Heart right ventricle (tissue), 16 donors: ENCODE results near the gene EVC2. TPM values are rescaled to one million over a fixed set of nuclear protein-coding genes. Genes with fewer than 3 reads are reported as not detected.

Experiments used
- ATAC-seq, 8 donors: fragments of 200-7000 bp; cut with Tn5 transposase; one replicate each; pipeline ENCODE4 v1.9.1; 2020; ENCODE audit warnings: mild to moderate bottlenecking in 8 of 8, moderate library complexity in 8 of 8, moderate number of reproducible peaks in 1 of 8
- DNase-seq, 2 donors: peaks; one replicate each; pipeline ENCODE4 v3.0.0-alpha.2; 2020
- H3K27ac ChIP-seq, 10 donors: fragments of 200-600 bp; sonication (generic) in 2 of 10; one replicate each; pipeline versions ENCODE4 v1.5.0 to v1.8.0; 2020 to 2022; ENCODE audit warnings: mild to moderate bottlenecking in 3 of 10
- H3K27me3 ChIP-seq, 7 donors: fragments of 200-600 bp; one replicate each; pipeline ENCODE4 v1.8.0; 2021 to 2022; ENCODE audit warnings: mild to moderate bottlenecking in 2 of 7
- H3K36me3 ChIP-seq, 9 donors: fragments of 200-600 bp; sonication (generic) in 1 of 9; one replicate each; pipeline versions ENCODE4 v1.5.0 to v1.8.0; 2020 to 2022; ENCODE audit warnings: mild to moderate bottlenecking in 2 of 9
- H3K4me1 ChIP-seq, 9 donors: fragments of 200-600 bp; sonication (generic) in 1 of 9; one replicate each; pipeline versions ENCODE4 v1.5.0 to v1.8.0; 2020 to 2022; ENCODE audit warnings: mild to moderate bottlenecking in 4 of 9
- H3K4me3 ChIP-seq, 10 donors: fragments of 200-600 bp; sonication (generic) in 2 of 10; one replicate each; pipeline versions ENCODE4 v1.5.0 to v1.8.0; 2020 to 2022; ENCODE audit warnings: mild to moderate bottlenecking in 7 of 10, moderate library complexity in 2 of 10
- H3K9me3 ChIP-seq, 11 donors: fragments of 200-600 bp in 10 of 11; sonication (generic) in 2 of 11; one replicate each; pipeline versions ENCODE4 v1.5.0 to v1.8.0; 2013 to 2022; ENCODE audit warnings: mild to moderate bottlenecking in 2 of 11, control low read depth in 1 of 11, moderate library complexity in 1 of 11
- WGBS, 2 donors: extraction: QIAGEN DNeasy Blood & Tissue Kit; methylation state at CpG; one replicate each; pipeline ENCODE4 v1.1.7; 2013; ENCODE audit warnings: inconsistent platforms in 1 of 2; 5-methylcytosine and 5-hydroxymethylcytosine counted together
- intact Hi-C, 10 donors: fragments of 100-400 bp; cut with DNase I; formaldehyde crosslinking; loops; one replicate each; pipeline versions ENCODE4 v1.11.1 to v1.14.2; 2022
- polyA plus RNA-seq, 2 donors: library from polyadenylated mRNA; stranded (reverse); fragments of 200-250 nt; gene quantifications; one replicate each; pipeline ENCODE4 v1.2.3, GENCODE V29; 2013
- total RNA-seq, 10 donors: library from RNA; stranded (reverse); fragmentation: NEBNext Ultra II Directional in 3 of 10; extraction: Animal tissue kit (Norgen Biotek cat#: 25700) in 3 of 10; gene quantifications; one replicate each; pipeline versions ENCODE4 v1.2.1 to v1.2.4, GENCODE V29; 2021 to 2023
- TF ChIP-seq, protein P1 (sequence below), 9 donors: fragments of 200-600 bp; sonication (generic) in 2 of 9; IDR thresholded peaks; one replicate each; pipeline versions ENCODE4 v1.5.0 to v1.8.0; 2021 to 2022; ENCODE audit warnings: antibody characterized with exemption in 9 of 9, mild to moderate bottlenecking in 5 of 9, moderate library complexity in 1 of 9
- donor health status: Arrhythmogenic right ventricular cardiomyopathy.
- donor health status: ischemic (EF 13 %, LVEDD 7.1; RV severe dilation, severe dysfunction).
- donor health status: healthy with polysubstance abuse.
- donor health status: DM: no; HTN: yes; CAD: no.
- donor health status: DM: no; HTN: no; CAD: no.
- donor health status: ischemic (EF 25% LVEDD 6.9; RV normal size, moderate dysfunction).
- donor health status: ischemic (EF 25% LVEDD 5.7; RV mildly dilated, moderate dysfunction).
- donor health status: healthy.
- donor health status: DM: yes; HTN: yes; CAD: no.
- donor health status: Ischemic cardiomyopathy.
- donor health status: ischemic (EF 35%, LVEDD 5.7; RV mildly dilated, moderate dysfunction).
- donor health status: nonischemic (EF 11% LVEDD 7.7; RV severe dilation, severe dysfunction).
- donor health status: DM: yes; HTN: yes; CAD: no.
- donor health status: PGD.
- donor health status: ischemic (EF 29% LVEDD 5.4; RV normal size, mild dysfunction).
- donor health status: nonischemic (EF 23%, LVEDD 6.1; RV moderate dilation, normal function).

EVC2 gene
- total and polyA plus RNA-seq, 12 donors, result 0.47 to 1.5 (median 0.91) TPM

DNA sequence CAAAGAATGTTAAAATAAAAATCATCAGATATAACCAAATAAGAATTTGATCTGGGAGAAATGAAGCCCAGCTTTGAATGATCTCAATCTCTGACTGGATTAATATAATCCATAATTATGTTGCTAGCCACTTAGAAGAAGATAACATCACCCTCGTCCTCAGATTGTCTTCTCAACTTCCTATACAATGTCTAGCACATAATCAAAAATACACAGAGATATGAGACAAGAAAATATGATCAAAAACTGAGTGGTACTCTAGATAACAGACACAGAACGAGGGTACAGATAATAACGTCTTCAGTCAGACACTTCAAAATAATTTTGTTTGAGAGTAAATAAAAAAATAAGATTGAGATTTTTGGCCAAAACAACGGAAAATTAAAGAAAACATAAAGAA is 47.1 kb downstream of the EVC2 start:
- intact Hi-C loops, result no loop called here
- H3K36me3 ChIP-seq, result peaks cover 0 to 31% (median 9%) of the 10 kb centered on the region in 9 donors
- no peak overlapping the region for H3K27ac ChIP-seq
- no peaks in the 10 kb centered on the region for H3K4me1 ChIP-seq
- H3K27me3 ChIP-seq, result peaks cover 0 to 2% (median 0%) of the 10 kb centered on the region in 7 donors
- TF ChIP-seq, protein P1, sequence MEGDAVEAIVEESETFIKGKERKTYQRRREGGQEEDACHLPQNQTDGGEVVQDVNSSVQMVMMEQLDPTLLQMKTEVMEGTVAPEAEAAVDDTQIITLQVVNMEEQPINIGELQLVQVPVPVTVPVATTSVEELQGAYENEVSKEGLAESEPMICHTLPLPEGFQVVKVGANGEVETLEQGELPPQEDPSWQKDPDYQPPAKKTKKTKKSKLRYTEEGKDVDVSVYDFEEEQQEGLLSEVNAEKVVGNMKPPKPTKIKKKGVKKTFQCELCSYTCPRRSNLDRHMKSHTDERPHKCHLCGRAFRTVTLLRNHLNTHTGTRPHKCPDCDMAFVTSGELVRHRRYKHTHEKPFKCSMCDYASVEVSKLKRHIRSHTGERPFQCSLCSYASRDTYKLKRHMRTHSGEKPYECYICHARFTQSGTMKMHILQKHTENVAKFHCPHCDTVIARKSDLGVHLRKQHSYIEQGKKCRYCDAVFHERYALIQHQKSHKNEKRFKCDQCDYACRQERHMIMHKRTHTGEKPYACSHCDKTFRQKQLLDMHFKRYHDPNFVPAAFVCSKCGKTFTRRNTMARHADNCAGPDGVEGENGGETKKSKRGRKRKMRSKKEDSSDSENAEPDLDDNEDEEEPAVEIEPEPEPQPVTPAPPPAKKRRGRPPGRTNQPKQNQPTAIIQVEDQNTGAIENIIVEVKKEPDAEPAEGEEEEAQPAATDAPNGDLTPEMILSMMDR (IDR thresholded peaks at IDR 0.05), result no peak
- H3K9me3 ChIP-seq, result peaks cover 0 to 23% (median 6%) of the 10 kb centered on the region in 11 donors
- DNase-seq (no peak), ATAC-seq (no peak)
- no peak overlapping the region for H3K4me3 ChIP-seq
- WGBS, 2 donors, result 80% methylated on average over 4 of the region's 4 CpGs

DNA sequence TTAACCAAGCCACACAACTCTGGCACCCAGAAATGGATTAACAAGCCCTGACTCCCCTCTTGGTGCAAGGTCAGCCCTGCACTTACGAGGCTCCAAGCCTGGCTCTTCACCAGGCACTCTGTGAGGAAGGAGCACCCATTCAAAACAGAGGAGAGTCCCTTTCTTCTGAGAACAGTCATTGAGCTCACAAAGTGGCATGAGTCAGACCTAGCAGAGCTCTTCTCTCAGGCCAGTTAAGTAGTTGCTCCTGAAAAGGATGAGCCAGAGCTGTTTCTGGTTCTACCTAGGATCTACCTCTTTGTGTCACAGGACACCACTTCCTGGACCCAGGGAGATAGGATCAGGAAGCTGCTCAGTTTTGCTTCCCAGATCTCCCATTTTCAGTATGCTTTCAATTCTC is 48.2 kb downstream of the EVC2 start:
- Histone ChIP-seq H3K9me3 (peaks cover 0 to 20% (median 6%) of the 10 kb centered on the region in 11 donors), H3K27me3 (peaks cover 0 to 2% (median 0%) of the 10 kb centered on the region in 7 donors), H3K4me1 (no peaks in the 10 kb centered on the region), H3K4me3 (no peak overlapping the region), H3K27ac (no peak overlapping the region), H3K36me3 (peaks cover 0 to 31% (median 9%) of the 10 kb centered on the region in 9 donors)
- intact Hi-C loops, result no loop called here
- WGBS, 2 donors, result 85 to 86% methylated on average over 1 of the region's 1 CpG
- ATAC-seq (no peak), DNase-seq (no peak)
- TF ChIP-seq, protein P1 (IDR thresholded peaks at IDR 0.05), result no peak

DNA sequence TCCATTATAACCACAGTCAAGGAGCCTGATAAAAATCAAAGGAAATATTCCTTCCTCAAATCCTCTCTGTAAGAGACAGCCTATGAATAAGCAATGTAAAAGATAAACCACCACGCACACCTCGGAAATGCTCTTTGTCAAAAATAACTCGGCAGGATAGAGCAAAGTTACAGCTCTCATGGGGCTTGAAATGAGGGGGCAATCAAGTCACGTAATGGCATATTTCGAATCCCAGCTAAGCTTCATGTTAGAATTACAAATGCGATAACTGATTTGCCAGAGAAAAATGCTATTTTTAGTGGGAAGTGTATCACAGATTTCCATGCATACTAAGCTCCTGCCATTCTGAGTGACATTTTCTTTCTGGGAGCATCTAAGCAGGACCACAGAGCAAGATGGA is 49.4 kb downstream of the EVC2 start:
- H3K27me3 ChIP-seq, result peaks cover 0 to 2% (median 0%) of the 10 kb centered on the region in 7 donors
- no peak overlapping the region for H3K27ac ChIP-seq
- no peak overlapping the region for H3K4me3 ChIP-seq
- WGBS, 2 donors, result 82% methylated on average over 6 of the region's 6 CpGs
- intact Hi-C loops, result no loop called here
- DNase-seq (no peak), ATAC-seq (no peak)
- no peaks in the 10 kb centered on the region for H3K4me1 ChIP-seq
- peaks cover 0 to 20% (median 6%) of the 10 kb centered on the region in 11 donors for H3K9me3 ChIP-seq
- H3K36me3 ChIP-seq, result peaks cover 0 to 31% (median 9%) of the 10 kb centered on the region in 9 donors
- TF ChIP-seq, protein P1 (IDR thresholded peaks at IDR 0.05), result no peak

DNA sequence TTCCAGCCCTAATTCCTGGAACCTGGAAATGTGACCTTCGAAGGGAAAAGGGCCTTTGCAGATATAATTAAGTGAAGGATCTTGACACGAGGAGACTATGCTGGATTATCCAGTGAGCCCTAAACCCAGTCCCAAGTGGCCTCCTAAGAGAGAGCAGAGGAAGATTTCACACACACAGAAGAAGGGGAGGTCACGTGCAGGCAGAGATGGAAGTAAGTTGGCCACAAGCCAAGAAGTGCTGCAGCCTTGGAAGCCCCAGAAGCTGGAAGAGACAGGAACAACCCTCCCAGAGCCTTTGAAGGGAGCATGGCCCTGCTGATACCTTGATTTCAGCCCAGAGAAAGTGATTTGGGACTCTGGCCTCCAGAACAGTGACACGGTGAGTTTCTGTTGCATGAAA is 51.9 kb downstream of the EVC2 start:
- Histone ChIP-seq H3K4me1 (no peaks in the 10 kb centered on the region), H3K9me3 (peaks cover 0 to 12% (median 2%) of the 10 kb centered on the region in 11 donors), H3K27me3 (peaks cover 0 to 2% (median 0%) of the 10 kb centered on the region in 7 donors), H3K4me3 (no peak overlapping the region), H3K27ac (no peak overlapping the region), H3K36me3 (peaks cover 0 to 18% (median 4%) of the 10 kb centered on the region in 9 donors)
- DNase-seq, result no peak
- 64 to 69% methylated on average over 4 of the region's 4 CpGs for WGBS, 2 donors
- TF ChIP-seq, protein P1 (IDR thresholded peaks at IDR 0.05), result no peak
- intact Hi-C loops, result no loop called here
- ATAC-seq, result no peak
